ENCODE measurements around the gene OR4E2.
"Not testable (repeated sequence)": the region's sequence is repeated elsewhere in the genome, so short reads cannot be mapped to it uniquely, and the experiment has no call there.

The OR4E2 gene

DNA sequence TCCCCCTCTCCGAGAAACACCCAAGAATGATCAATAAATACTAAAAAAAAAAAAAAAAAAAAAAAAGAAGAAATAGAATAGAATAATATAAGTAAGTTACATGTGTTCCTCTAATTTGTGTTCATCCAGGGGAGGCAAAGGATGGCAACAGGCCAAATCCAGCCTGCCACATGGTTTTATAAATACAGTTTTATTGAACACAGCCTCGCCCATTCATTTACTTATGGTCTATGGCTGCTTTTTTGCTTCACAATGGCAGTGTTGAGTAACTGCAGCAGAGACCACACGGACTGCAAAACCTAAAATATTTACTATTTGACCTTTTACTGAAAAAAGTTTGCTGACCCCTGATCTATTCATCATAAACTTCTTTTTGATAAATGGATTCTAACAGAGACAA lies 44.9 kb downstream of the OR4E2 start:
- DNase-seq = not testable (repeated sequence)

GRCh38 chr14:21699551-21699950 lies 45.9 kb downstream of the OR4E2 start:
- no peak for DNase-seq

GRCh38 chr14:21702316-21702715 lies 48.7 kb downstream of the OR4E2 start:
- no peak for DNase-seq

DNA sequence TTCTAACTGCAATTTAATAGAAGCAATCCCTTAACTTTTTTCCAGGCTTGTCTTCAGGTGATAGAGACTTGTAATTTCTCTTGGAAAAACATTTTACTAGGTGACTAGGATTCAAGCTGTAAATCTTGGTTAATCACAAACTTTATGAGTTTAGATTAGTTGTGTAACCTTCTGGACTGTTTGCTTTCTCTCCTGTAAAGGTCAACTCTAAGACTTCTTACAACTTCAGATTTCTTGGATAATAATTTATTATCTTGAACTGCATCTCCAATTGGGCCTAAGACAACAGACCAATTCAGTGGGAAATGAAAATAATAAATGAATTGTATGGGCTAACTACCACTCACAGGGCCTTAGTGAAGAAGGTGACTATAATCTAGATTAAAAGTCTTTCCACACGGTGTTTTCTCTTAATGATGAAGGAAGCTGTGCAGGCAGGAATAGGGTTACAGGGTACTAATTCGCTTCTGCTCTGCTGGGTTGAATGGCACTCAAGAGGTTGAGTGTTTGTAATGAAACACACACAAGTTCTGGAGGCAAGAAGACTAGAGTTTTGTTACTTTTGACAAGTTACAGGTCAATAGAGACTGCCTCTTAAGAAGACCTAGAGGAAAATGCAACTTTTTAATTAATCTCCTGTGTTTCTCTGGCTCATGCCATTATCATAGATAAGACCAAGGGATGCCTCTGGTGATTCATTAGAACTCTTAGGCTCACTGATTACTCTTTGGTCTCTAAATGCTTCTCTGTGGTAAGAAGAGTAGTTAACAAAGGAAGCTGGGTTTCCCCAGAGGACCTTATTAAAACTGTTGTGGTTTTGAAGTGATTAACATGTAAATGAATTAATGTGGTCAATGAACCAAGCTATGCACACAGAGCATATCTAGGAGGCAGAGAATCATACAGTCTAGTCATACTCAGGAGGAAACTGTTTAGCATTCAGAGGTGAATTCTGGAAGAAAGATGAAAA lies 50.0 kb downstream of the OR4E2 start:
- no peak for DNase-seq

- DNase-seq = no peak
Observed at GRCh38 chr14:21704338-21704737, 50.7 kb downstream of the OR4E2 start.

DNA sequence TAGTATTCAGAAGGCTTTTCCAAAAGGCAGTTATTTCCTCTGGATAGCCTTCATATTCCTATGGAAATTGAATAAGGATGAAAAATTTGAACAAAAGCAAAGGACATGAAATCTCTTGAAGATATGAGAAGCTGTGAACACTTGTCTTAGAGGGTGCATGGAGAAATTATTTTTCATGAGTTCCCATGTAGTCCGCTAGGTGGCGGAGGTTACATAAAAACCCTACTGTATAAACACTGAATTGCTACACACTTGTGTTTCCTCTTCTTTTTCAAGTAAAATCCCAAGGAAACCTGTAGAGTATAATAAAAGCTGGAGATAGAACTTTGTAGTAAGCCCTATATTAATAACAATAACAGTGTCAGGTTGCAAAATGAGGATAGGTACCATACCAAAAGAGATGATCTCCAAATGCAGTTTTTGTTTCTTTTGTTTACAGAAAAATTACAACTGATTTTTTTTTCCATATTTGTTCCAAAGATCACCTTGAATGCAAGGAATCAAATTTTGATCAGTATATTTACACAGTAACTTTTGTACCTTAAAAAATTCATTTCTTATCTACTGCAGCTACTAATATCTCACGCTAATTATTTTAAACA lies 57.8 kb downstream of the OR4E2 start:
- DNase-seq = no peak

DNA sequence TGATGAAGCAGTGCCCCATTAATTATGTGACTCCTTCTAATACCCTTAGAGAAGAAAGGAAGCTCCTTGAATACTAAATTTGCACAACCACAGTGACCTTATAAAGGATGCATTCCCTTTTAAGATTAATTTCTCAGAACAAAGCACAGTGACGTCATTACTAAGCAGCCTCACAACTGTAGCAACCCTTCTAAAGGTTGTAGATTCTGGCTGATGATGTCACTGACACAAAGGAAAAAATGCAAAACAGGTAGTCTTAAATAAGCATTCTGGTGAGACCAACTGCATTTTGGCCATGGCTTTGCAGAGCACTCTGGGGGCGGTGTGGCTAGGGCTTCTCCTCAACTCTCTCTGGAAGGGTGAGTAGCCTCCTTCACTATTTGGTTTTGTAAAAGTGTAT lies 58.4 kb downstream of the OR4E2 start:
- DNase-seq = no peak

- DNase-seq = no peak
Observed at GRCh38 chr14:21714318-21714929, 60.8 kb downstream of the OR4E2 start.

Data from activated naive CD4-positive, alpha-beta T cell treated with Interleukin-2 at 50 U/mL for 16 hours (primary cell).